Ovary (tissue), 9 donors: Measurements from ENCODE around the gene ABCF2. TPM values are rescaled to one million over a fixed set of nuclear protein-coding genes. Genes with fewer than 3 reads are reported as not detected.

Source experiments
- DNase-seq, 5 donors: peaks; one replicate each; pipeline ENCODE4 v3.0.0-alpha.2; 2019 to 2020
- H3K27ac ChIP-seq, 2 donors: fragments of 200-600 bp; one replicate each; pipeline versions ENCODE4 v1.5.1 to v1.8.0; 2019 to 2022
- H3K27me3 ChIP-seq: fragments of 200-600 bp; one replicate; pipeline ENCODE4 v1.8.0; 2022
- H3K36me3 ChIP-seq: fragments of 200-600 bp; sonication (generic); one replicate; pipeline ENCODE4 v1.5.1; 2019
- H3K4me1 ChIP-seq: one replicate; pipeline ENCODE4 v1.8.1; 2013; ENCODE audit warnings: mild to moderate bottlenecking, moderate library complexity; ENCODE audit not compliant: insufficient read depth
- H3K4me3 ChIP-seq: fragments of 200-600 bp; sonication (generic); one replicate; pipeline ENCODE4 v1.5.1; 2017
- H3K9me3 ChIP-seq, 2 donors: fragments of 200-600 bp in 1 of 2; sonication (generic) in 1 of 2; one replicate each; pipeline versions ENCODE4 v1.5.1 to v1.8.1; 2013 to 2019; ENCODE audit warnings: mild to moderate bottlenecking in 1 of 2, moderate library complexity in 1 of 2
- CTCF ChIP-seq, 3 donors: fragments of 450-650 bp in 2 of 3; fragments of 200-600 bp in 1 of 3; IDR thresholded peaks; one replicate each; pipeline versions ENCODE4 v1.5.1 to v1.8.0; 2016 to 2022; ENCODE audit warnings: antibody characterized with exemption in 3 of 3, mild to moderate bottlenecking in 1 of 3
- EP300 ChIP-seq: sonication (generic); formaldehyde crosslinking; IDR thresholded peaks from one replicate; pipeline ENCODE4 v1.6.1; 2017; ENCODE audit warnings: antibody characterized with exemption
- POLR2A ChIP-seq: fragments of 450-650 bp; IDR thresholded peaks from one replicate; pipeline ENCODE4 v1.6.1; 2017; ENCODE audit warnings: antibody characterized with exemption, mild to moderate bottlenecking, moderate library complexity
- WGBS, 3 donors: extraction: QIAGEN DNeasy Blood & Tissue Kit in 1 of 3; methylation state at CpG; one replicate each; pipeline versions ENCODE4 v1.1.5 to v1.1.7; 2013 to 2017; 5-methylcytosine and 5-hydroxymethylcytosine counted together
- intact Hi-C, 4 donors: fragments of 100-400 bp; cut with DNase I; formaldehyde crosslinking; loops; one replicate each; pipeline versions ENCODE4 v1.11.0 to v1.15.1; 2022 to 2023
- polyA plus RNA-seq, 2 donors: library from polyadenylated mRNA; stranded (reverse); fragments of 200-250 nt in 1 of 2; fragments of 350-450 nt in 1 of 2; fragmentation: Illumina TruSeq in 1 of 2; extraction: RNeasy Lipid Tissue Mini Kit (QIAGEN cat#74804) in 1 of 2; gene quantifications; one replicate each; pipeline ENCODE4 v1.2.3, GENCODE V29; 2013 to 2014
- total RNA-seq, 7 donors: library from RNA; depleted of rRNA in 2 of 7; stranded (reverse); fragments of >200 nt in 2 of 7; fragmentation: NEBNext Ultra II Directional in 3 of 7; extraction: Animal tissue kit (Norgen Biotek cat#: 25700) in 3 of 7; gene quantifications; one replicate each; pipeline versions ENCODE4 v1.1.0 to v1.2.4, GENCODE V29; 2016 to 2023
- donor health status: DM: no; HTN: no; CAD: no; lungs with moderate emphysema.
- donor health status: DM: no; HTN: no; CAD: no.
- donor health status: Bipolar disorder and iron deficiency.
- donor health status: DM: yes; HTN: yes; CAD: no.
- donor health status: DM: no; HTN: no; CAD: no.
- donor health status: DM: yes; HTN: yes; CAD: no.

ABCF2 gene
- total and polyA plus RNA-seq, 9 donors: 13.6 to 40.3 (median 27.6) TPM

GRCh38 chr7:151260883-151261282 lies 33.9 kb upstream of the ABCF2 start:
- no peaks in the 10 kb centered on the region for H3K27me3 ChIP-seq
- H3K36me3 ChIP-seq: no peaks in the 10 kb centered on the region
- H3K4me1 ChIP-seq: peaks cover 15% of the 10 kb centered on the region
- intact Hi-C loops: no loop called here
- H3K4me3 ChIP-seq: no peak overlapping the region
- H3K9me3 ChIP-seq: no peaks in the 10 kb centered on the region
- DNase-seq: peak in 1 of 5 donors; percentile 29
- TF ChIP-seq CTCF (IDR thresholded peaks at IDR 0.05) (no peak), POLR2A (no peak), EP300 (no peak)
- 71 to 75% (median 75%) methylated on average over 8 of the region's 8 CpGs for WGBS, 3 donors
- no peak overlapping the region for H3K27ac ChIP-seq

GRCh38 chr7:151260471-151260870 lies 33.5 kb upstream of the ABCF2 start:
- Histone ChIP-seq H3K27me3 (no peaks in the 10 kb centered on the region), H3K9me3 (no peaks in the 10 kb centered on the region), H3K27ac (no peak overlapping the region), H3K4me1 (peaks cover 16% of the 10 kb centered on the region), H3K4me3 (no peak overlapping the region), H3K36me3 (no peaks in the 10 kb centered on the region)
- 94 to 96% (median 95%) methylated on average over 11 of the region's 11 CpGs for WGBS, 3 donors
- TF ChIP-seq CTCF (IDR thresholded peaks at IDR 0.05): no peak
- TF ChIP-seq POLR2A: no peak
- TF ChIP-seq EP300: no peak
- DNase-seq: peak in 1 of 5 donors; percentile 29
- intact Hi-C loops: no loop called here

GRCh38 chr7:151257990-151258389 lies 31.0 kb upstream of the ABCF2 start:
- DNase-seq: no peak
- Histone ChIP-seq H3K36me3 (no peaks in the 10 kb centered on the region), H3K9me3 (no peaks in the 10 kb centered on the region), H3K27ac (no peak overlapping the region), H3K4me3 (no peak overlapping the region), H3K27me3 (no peaks in the 10 kb centered on the region), H3K4me1 (peaks cover 19% of the 10 kb centered on the region)
- intact Hi-C loops: no loop called here
- TF ChIP-seq POLR2A (no peak), CTCF (IDR thresholded peaks at IDR 0.05) (no peak), EP300 (no peak)
- 93 to 95% (median 94%) methylated on average over 7 of the region's 7 CpGs for WGBS, 3 donors

- WGBS, 3 donors: 12 to 23% (median 15%) methylated on average over 16 of the region's 16 CpGs
Observed at GRCh38 chr7:151256410-151257045, 29.5 kb upstream of the ABCF2 start.

More at GRCh38 chr7:151256410-151257045, 29.5 kb upstream of the ABCF2 start:
- TF ChIP-seq EP300 (no peak), POLR2A (no peak), CTCF (IDR thresholded peaks at IDR 0.05) (no peak)
- Histone ChIP-seq H3K27ac (no peak overlapping the region), H3K27me3 (no peaks in the 10 kb centered on the region), H3K4me3 (no peak overlapping the region), H3K36me3 (no peaks in the 10 kb centered on the region), H3K9me3 (no peaks in the 10 kb centered on the region), H3K4me1 (peaks cover 15% of the 10 kb centered on the region)
- peak in 3 of 5 donors; percentile 54 to 71 (median 61) for DNase-seq
- intact Hi-C loops: no loop called here
